Stomach (tissue), 4 donors: ENCODE results near the gene KIAA0232.

Experiments
- POLR2A ChIP-seq, 4 donors: fragments of 450-650 bp; IDR thresholded peaks; one replicate each; pipeline ENCODE4 v1.6.1; 2016; ENCODE audit warnings: antibody characterized with exemption in 4 of 4, control low read depth in 2 of 4, mild to moderate bottlenecking in 1 of 4, moderate library complexity in 1 of 4
- TF ChIP-seq, protein P1 (sequence below), 7 experiments: fragments of 450-650 bp in 4 of 7; fragments of 200-600 bp in 3 of 7; sonication (generic) in 3 of 7; IDR thresholded peaks; one replicate each; pipeline ENCODE4 v1.5.1; 2016 to 2019; ENCODE audit warnings: antibody characterized with exemption in 7 of 7, control low read depth in 2 of 7, mild to moderate bottlenecking in 1 of 7

DNA sequence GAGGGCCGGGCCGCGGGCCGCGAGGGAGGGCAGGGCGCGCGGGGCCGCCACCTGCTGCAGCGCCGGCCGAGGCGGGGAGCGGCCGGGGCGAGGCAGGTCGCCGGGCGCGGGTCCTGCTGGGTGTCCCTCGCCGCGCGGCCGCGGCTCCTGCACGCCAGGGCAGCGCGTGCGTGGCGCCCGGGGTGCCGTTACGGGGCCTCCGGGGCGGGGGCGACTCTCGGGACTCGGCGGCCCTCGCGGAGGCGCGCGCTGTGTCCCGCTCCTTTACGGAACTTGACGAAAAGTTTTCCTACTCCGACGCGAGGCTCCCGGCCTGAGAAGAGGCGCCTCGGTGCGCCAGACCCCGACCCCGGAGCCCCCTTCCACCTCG is 127.4 kb downstream of the KIAA0232 start:
- TF ChIP-seq, protein P1, sequence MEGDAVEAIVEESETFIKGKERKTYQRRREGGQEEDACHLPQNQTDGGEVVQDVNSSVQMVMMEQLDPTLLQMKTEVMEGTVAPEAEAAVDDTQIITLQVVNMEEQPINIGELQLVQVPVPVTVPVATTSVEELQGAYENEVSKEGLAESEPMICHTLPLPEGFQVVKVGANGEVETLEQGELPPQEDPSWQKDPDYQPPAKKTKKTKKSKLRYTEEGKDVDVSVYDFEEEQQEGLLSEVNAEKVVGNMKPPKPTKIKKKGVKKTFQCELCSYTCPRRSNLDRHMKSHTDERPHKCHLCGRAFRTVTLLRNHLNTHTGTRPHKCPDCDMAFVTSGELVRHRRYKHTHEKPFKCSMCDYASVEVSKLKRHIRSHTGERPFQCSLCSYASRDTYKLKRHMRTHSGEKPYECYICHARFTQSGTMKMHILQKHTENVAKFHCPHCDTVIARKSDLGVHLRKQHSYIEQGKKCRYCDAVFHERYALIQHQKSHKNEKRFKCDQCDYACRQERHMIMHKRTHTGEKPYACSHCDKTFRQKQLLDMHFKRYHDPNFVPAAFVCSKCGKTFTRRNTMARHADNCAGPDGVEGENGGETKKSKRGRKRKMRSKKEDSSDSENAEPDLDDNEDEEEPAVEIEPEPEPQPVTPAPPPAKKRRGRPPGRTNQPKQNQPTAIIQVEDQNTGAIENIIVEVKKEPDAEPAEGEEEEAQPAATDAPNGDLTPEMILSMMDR (IDR thresholded peaks at IDR 0.05), result no peak
- no peak for TF ChIP-seq POLR2A (IDR thresholded peaks at IDR 0.05)
